ENCODE measurements around the gene SLC29A2. TPM values are rescaled to one million over a fixed set of nuclear protein-coding genes. Genes with fewer than 3 reads are reported as not detected.

Gene SLC29A2
- total RNA-seq, 1 experiment from 2014 or later, result 25.5 TPM

GRCh38 chr11:66327171-66328030 is 44.2 kb downstream of the SLC29A2 start:
- H3K9ac ChIP-seq (ENCODE audit: low read length), result no peak overlapping the region
- H3K4me1 ChIP-seq (ENCODE audit: insufficient read depth, low read length), result peaks cover 23% of the 10 kb centered on the region
- ChIA-PET CTCF (interaction anchor here (1.0 to 1.3 kb wide), 2 partner anchors 15 to 16 kb away, joined by 14 to 22 read pairs; no protein-coding TSS in a partner anchor), POLR2A (ENCODE audit: unreplicated experiment) (interaction anchor here (0.5 to 1.1 kb wide), 3 partner anchors 8 to 71 kb away, joined by 3 to 9 read pairs (median 4); no protein-coding TSS in a partner anchor)
- H3K4me2 ChIP-seq (ENCODE audit: low read length), result peak overlapping the region; percentile 42
- peak overlapping the region; percentile 37 for H3K27ac ChIP-seq (ENCODE audit: low read length)
- H3K9me3 ChIP-seq (ENCODE audit: low read length), result no peaks in the 10 kb centered on the region
- no TSS peak for BruUV-seq (replicated peaks)
- H3K4me3 ChIP-seq (ENCODE audit: low read length), result no peak overlapping the region
- H3K79me2 ChIP-seq (ENCODE audit: low read length), result no peaks in the 10 kb centered on the region
- TF ChIP-seq EZH2 (IDR thresholded peaks at IDR 0.05; ENCODE audit: low read length, unreplicated experiment), result no peak
- TF ChIP-seq CTCF (conservative IDR thresholded peaks at IDR 0.05; ENCODE audit: low read depth, low read length), result no peak
- no peak for TF ChIP-seq EZH2phosphoT487 (IDR thresholded peaks at IDR 0.05; ENCODE audit: borderline replicate concordance, low read length)
- DNase-seq (peak; percentile 59), ATAC-seq (peak; percentile 53)
- H3F3A ChIP-seq (ENCODE audit: low read length, unreplicated experiment), result no peaks in the 10 kb centered on the region
- peaks cover 4% of the 10 kb centered on the region; the same call in 1 of the 2 replicates for H3K36me3 ChIP-seq (ENCODE audit: low read depth, low read length)
- H3K27me3 ChIP-seq (ENCODE audit: low read length), result no peaks in the 10 kb centered on the region
- H2AFZ ChIP-seq (ENCODE audit: low read length), result peak overlapping the region; percentile 76
- no peaks in the 10 kb centered on the region for H3K9me2 ChIP-seq (replicated peaks; ENCODE audit: low read length)
- H4K20me1 ChIP-seq (ENCODE audit: low read length), result no peaks in the 10 kb centered on the region
- intact Hi-C loops (cut with micrococcal nuclease), result loop anchor here (1.0 kb wide), 2 partner anchors 15 to 62 kb away; no protein-coding TSS in a partner anchor

GRCh38 chr11:66326261-66327111 is 45.1 kb downstream of the SLC29A2 start:
- Histone ChIP-seq H3K4me1 (ENCODE audit: insufficient read depth, low read length) (peaks cover 23% of the 10 kb centered on the region), H3K9ac (ENCODE audit: low read length) (no peak overlapping the region), H3K9me3 (ENCODE audit: low read length) (no peaks in the 10 kb centered on the region), H3K4me2 (ENCODE audit: low read length) (peak overlapping the region; percentile 42; the same call in 1 of the 2 replicates), H3F3A (ENCODE audit: low read length, unreplicated experiment) (no peaks in the 10 kb centered on the region), H3K27ac (ENCODE audit: low read length) (0 out of 2 replicates have a peak overlapping the region, but pooled peaks have one; percentile 37), H4K20me1 (ENCODE audit: low read length) (no peaks in the 10 kb centered on the region), H3K27me3 (ENCODE audit: low read length) (no peaks in the 10 kb centered on the region), H3K9me2 (replicated peaks; ENCODE audit: low read length) (no peaks in the 10 kb centered on the region), H3K79me2 (ENCODE audit: low read length) (no peaks in the 10 kb centered on the region), H2AFZ (ENCODE audit: low read length) (peak overlapping the region; percentile 76), H3K4me3 (ENCODE audit: low read length) (no peak overlapping the region), H3K36me3 (ENCODE audit: low read depth, low read length) (no peaks in the 10 kb centered on the region)
- TF ChIP-seq EZH2phosphoT487 (IDR thresholded peaks at IDR 0.05; ENCODE audit: borderline replicate concordance, low read length) (no peak), CTCF (conservative IDR thresholded peaks at IDR 0.05; ENCODE audit: low read depth, low read length) (no peak), EZH2 (IDR thresholded peaks at IDR 0.05; ENCODE audit: low read length, unreplicated experiment) (no peak)
- ChIA-PET POLR2A (ENCODE audit: unreplicated experiment) (interaction anchor here (0.5 to 1.1 kb wide), 2 partner anchors 14 to 72 kb away, joined by 4 to 9 read pairs; no protein-coding TSS in a partner anchor), CTCF (interaction anchor here (1.0 to 1.3 kb wide), 2 partner anchors 14 to 15 kb away, joined by 14 to 22 read pairs; no protein-coding TSS in a partner anchor)
- peak; percentile 36 for DNase-seq
- peak; percentile 9; the same call in 1 of the 2 replicates for ATAC-seq
- BruUV-seq (replicated peaks), result no TSS peak
- intact Hi-C loops (cut with micrococcal nuclease), result no loop called here

All from PC-3 (cell line).